Endothelial cell of umbilical vein (primary cell): ENCODE results near the gene BMP8A. TPM values are rescaled to one million over a fixed set of nuclear protein-coding genes. Genes with fewer than 3 reads are reported as not detected.

Experiments used
- BruUV-seq: library from RNA; stranded (reverse); fragments of 400-500 nt; replicated peaks from 2 replicates; lab custom pipeline; 2021; lab: Mats Ljungman, UMichigan
- CTCF ChIA-PET: fragments of 300-600, 350-600 bp; sonication (Branson Sonifier 250); formaldehyde crosslinking; loops from one replicate; lab custom pipeline; 2021; ENCODE audit warnings: antibody characterized with exemption, inconsistent platforms; lab: Charles Lee
- POLR2A ChIA-PET: fragments of 300-600, 350-600 bp; sonication (Branson Sonifier 250); formaldehyde crosslinking; loops from one replicate; lab custom pipeline; 2021; ENCODE audit warnings: antibody characterized with exemption, inconsistent platforms; lab: Charles Lee
- DNase-seq: peaks from one replicate; pipeline ENCODE4 v3.0.0-alpha.2; 2011; ENCODE audit warnings: low read depth, low spot score
- FAIRE-seq: peaks from 2 replicates; lab custom pipeline; 2011; peaks lifted over from hg19 to GRCh38; lab: Jason Lieb, UNC
- H2AFZ ChIP-seq: 2 replicates; pipeline ENCODE4 v1.6.0; 2012; ENCODE audit warnings: low read depth, low read length, control low read depth, inconsistent platforms
- H3K27ac ChIP-seq: 2 replicates; pipeline ENCODE4 v1.5.1; 2011; ENCODE audit warnings: low read depth, mild to moderate bottlenecking, control low read depth, low read length, moderate library complexity; ENCODE audit not compliant: insufficient read depth
- H3K27me3 ChIP-seq, 2 experiments: 2 replicates each; pipeline versions ENCODE4 v1.6.0 to v1.6.1; 2011; ENCODE audit warnings: low read length in 2 of 2, mixed read lengths in 1 of 2; ENCODE audit not compliant: control insufficient read depth in 2 of 2, insufficient read depth in 2 of 2
- H3K36me3 ChIP-seq, 2 experiments: 2 replicates in 1 of 2; 3 replicates in 1 of 2; pipeline ENCODE4 v1.5.1; 2011; ENCODE audit warnings: low read length in 2 of 2, mild to moderate bottlenecking in 1 of 2, moderate library complexity in 1 of 2; ENCODE audit not compliant: control insufficient read depth in 2 of 2, insufficient read depth in 2 of 2; ENCODE audit errors: extremely low read depth in 1 of 2
- H3K4me1 ChIP-seq: 3 replicates; pipeline ENCODE4 v1.5.1; 2011; ENCODE audit warnings: mild to moderate bottlenecking, low read length; ENCODE audit not compliant: control insufficient read depth, insufficient read depth; ENCODE audit errors: extremely low read depth
- H3K4me2 ChIP-seq: 2 replicates; pipeline ENCODE4 v1.6.1; 2011; ENCODE audit warnings: low read length, control low read depth, mixed read lengths; ENCODE audit not compliant: insufficient read depth
- H3K4me3 ChIP-seq, 3 experiments: fragments of 200-600 bp in 1 of 3; sonication (generic), shearing (Covaris generic) in 1 of 3; replicated peaks in 1 of 3; 2 replicates each; pipeline ENCODE4 v1.5.1; 2011 to 2016; ENCODE audit warnings: control low read depth in 3 of 3, low read length in 3 of 3, mild to moderate bottlenecking in 2 of 3, inconsistent platforms in 1 of 3, low read depth in 1 of 3, moderate library complexity in 1 of 3; ENCODE audit not compliant: insufficient read depth in 1 of 3
- H3K79me2 ChIP-seq: 2 replicates; pipeline ENCODE4 v1.6.0; 2012; ENCODE audit warnings: low read length, inconsistent platforms; ENCODE audit not compliant: control insufficient read depth, insufficient read depth
- H3K9ac ChIP-seq: replicated peaks from 2 replicates; pipeline ENCODE3; 2011; ENCODE audit warnings: low read length, control low read depth; ENCODE audit not compliant: insufficient read depth; ENCODE audit errors: extremely low read depth
- H3K9me1 ChIP-seq: replicated peaks from 3 replicates; pipeline ENCODE4 v1.6.0; 2011; ENCODE audit warnings: mild to moderate bottlenecking, low read length; ENCODE audit not compliant: control insufficient read depth, insufficient read depth; ENCODE audit errors: extremely low read depth
- H3K9me3 ChIP-seq: replicated peaks from 2 replicates; pipeline ENCODE4 v1.5.1; 2012; ENCODE audit warnings: low read length, inconsistent platforms; ENCODE audit not compliant: control insufficient read depth, insufficient read depth
- H4K20me1 ChIP-seq: replicated peaks from 2 replicates; pipeline ENCODE3; 2011; ENCODE audit warnings: mild to moderate bottlenecking, low read length; ENCODE audit not compliant: control insufficient read depth, insufficient read depth; ENCODE audit errors: extremely low read depth
- EZH2 ChIP-seq: IDR thresholded peaks from 2 replicates; pipeline ENCODE4 v1.6.1; 2012; ENCODE audit warnings: borderline replicate concordance, low read depth, mild to moderate bottlenecking, moderate library complexity, low read length, inconsistent platforms; ENCODE audit not compliant: severe bottlenecking
- FOS ChIP-seq: IDR thresholded peaks from 2 replicates; pipeline ENCODE4 v1.6.1; 2011; ENCODE audit warnings: mild to moderate bottlenecking, low read length, moderate library complexity, borderline replicate concordance; ENCODE audit not compliant: insufficient read depth
- GATA2 ChIP-seq: IDR thresholded peaks from 2 replicates; pipeline ENCODE4 v1.7.0; 2011; ENCODE audit warnings: low read depth, mild to moderate bottlenecking, moderate library complexity, mixed read lengths, low read length; ENCODE audit not compliant: insufficient read length, insufficient read depth
- JUN ChIP-seq: IDR thresholded peaks from 2 replicates; pipeline ENCODE4 v1.6.1; 2011; ENCODE audit warnings: borderline replicate concordance, low read depth; ENCODE audit not compliant: insufficient read length, insufficient read depth
- MYC ChIP-seq: IDR thresholded peaks from one replicate; pipeline ENCODE4 v1.6.1; 2011; ENCODE audit warnings: mild to moderate bottlenecking, low read depth, low read length
- POLR2A ChIP-seq: IDR thresholded peaks from 2 replicates; pipeline ENCODE4 v1.6.1; 2012; ENCODE audit warnings: low read depth, mild to moderate bottlenecking, control low read depth, low read length
- POLR2AphosphoS5 ChIP-seq: IDR thresholded peaks from 2 replicates; pipeline ENCODE4 v1.6.1; 2012; ENCODE audit warnings: low read depth, mild to moderate bottlenecking, control low read depth, low read length, moderate library complexity; ENCODE audit not compliant: insufficient read depth
- dilution Hi-C: fragments of 300-500 bp; cut with MboI; formaldehyde crosslinking; loops from one replicate; pipeline ENCODE4 v1.15.0; 2019; ENCODE audit warnings: low sequenced_read_pairs; ENCODE audit not compliant: extremely low pct_ligation_motif_present
- intact Hi-C: fragments of 100-400 bp; cut with micrococcal nuclease; formaldehyde crosslinking; loops from one replicate; pipeline ENCODE4 v1.10.0; 2022
- polyA plus RNA-seq, 4 experiments: library from polyadenylated mRNA; depleted of rRNA in 3 of 4; stranded (reverse) in 3 of 4; unstranded in 1 of 4; fragments of >200 nt; gene quantifications; 2 replicates each; pipeline versions ENCODE4 v1.2.1 to v1.2.3, GENCODE V29; 2011 to 2012; ENCODE audit warnings: missing spikeins in 1 of 4
- total RNA-seq: library from RNA; stranded (reverse); gene quantifications from 2 replicates; pipeline ENCODE4 v1.2.3, GENCODE V29; 2021
- TF ChIP-seq, protein P1 (sequence below), 2 donors: IDR thresholded peaks; 1 replicate in 1 of 2; 2 replicates in 1 of 2; pipeline ENCODE4 v1.5.1; 2011; ENCODE audit warnings: low read length in 2 of 2, mild to moderate bottlenecking in 2 of 2, moderate library complexity in 2 of 2, control low read depth in 1 of 2, inconsistent platforms in 1 of 2, low read depth in 1 of 2; ENCODE audit not compliant: insufficient read depth in 1 of 2; ENCODE audit errors: extremely low read depth in 1 of 2
- TF ChIP-seq, protein P2 (sequence below): IDR thresholded peaks from 2 replicates; pipeline ENCODE4 v1.6.1; 2011; ENCODE audit not compliant: insufficient read depth, insufficient read length

BMP8A gene
- total and polyA plus RNA-seq, 2 donors (not counting 3 experiments of a cell fraction or from before 2014, with no cell fraction given): 0.25 to 0.44 TPM

DNA sequence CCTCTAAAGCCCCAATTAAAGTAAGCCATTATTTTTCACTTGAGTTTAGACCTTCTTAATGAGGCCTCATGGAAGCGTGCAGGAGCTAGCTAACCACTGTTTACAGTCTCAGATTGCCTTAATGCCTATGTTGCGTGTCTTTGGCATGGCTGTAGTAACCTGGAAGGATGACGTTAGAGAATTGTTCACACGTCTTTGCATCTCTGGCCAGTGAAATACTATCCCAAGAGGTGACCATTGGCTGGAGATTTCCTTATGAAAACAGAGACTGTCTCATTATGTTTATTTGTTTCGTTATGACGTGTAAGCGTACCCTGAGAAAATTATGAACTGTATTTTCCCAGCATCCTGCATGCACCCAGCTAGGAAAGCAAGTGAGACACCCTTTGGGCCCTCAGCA lies 18.6 kb upstream of the BMP8A start:
- H3K4me1 ChIP-seq: peaks cover 4% of the 10 kb centered on the region
- TF ChIP-seq, protein P1, sequence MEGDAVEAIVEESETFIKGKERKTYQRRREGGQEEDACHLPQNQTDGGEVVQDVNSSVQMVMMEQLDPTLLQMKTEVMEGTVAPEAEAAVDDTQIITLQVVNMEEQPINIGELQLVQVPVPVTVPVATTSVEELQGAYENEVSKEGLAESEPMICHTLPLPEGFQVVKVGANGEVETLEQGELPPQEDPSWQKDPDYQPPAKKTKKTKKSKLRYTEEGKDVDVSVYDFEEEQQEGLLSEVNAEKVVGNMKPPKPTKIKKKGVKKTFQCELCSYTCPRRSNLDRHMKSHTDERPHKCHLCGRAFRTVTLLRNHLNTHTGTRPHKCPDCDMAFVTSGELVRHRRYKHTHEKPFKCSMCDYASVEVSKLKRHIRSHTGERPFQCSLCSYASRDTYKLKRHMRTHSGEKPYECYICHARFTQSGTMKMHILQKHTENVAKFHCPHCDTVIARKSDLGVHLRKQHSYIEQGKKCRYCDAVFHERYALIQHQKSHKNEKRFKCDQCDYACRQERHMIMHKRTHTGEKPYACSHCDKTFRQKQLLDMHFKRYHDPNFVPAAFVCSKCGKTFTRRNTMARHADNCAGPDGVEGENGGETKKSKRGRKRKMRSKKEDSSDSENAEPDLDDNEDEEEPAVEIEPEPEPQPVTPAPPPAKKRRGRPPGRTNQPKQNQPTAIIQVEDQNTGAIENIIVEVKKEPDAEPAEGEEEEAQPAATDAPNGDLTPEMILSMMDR (IDR thresholded peaks at IDR 0.05; ENCODE audit: extremely low read depth in 1 of 2, insufficient read depth in 1 of 2, low read depth in 1 of 2, low read length in 2 of 2): no peak
- TF ChIP-seq JUN (no peak), POLR2AphosphoS5 (no peak), MYC (no peak)
- TF ChIP-seq, protein P2, sequence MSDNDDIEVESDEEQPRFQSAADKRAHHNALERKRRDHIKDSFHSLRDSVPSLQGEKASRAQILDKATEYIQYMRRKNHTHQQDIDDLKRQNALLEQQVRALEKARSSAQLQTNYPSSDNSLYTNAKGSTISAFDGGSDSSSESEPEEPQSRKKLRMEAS: no peak
- no peaks in the 10 kb centered on the region for H3K9me1 ChIP-seq
- DNase-seq (no peak), FAIRE-seq (no peak)
- dilution Hi-C loops (no loop called here), intact Hi-C loops (no loop called here)
- ChIA-PET CTCF (interaction anchor here (2.2 to 2.8 kb wide), 2 partner anchors 9 to 66 kb away, joined by 7 to 11 read pairs; no protein-coding TSS in a partner anchor), POLR2A (no interaction called here)
- no peaks in the 10 kb centered on the region for H4K20me1 ChIP-seq
- no peaks in the 10 kb centered on the region for H3K9me3 ChIP-seq
- H3K27ac ChIP-seq: no peak overlapping the region
- H3K9ac ChIP-seq: no peak overlapping the region
- no peak overlapping the region for H3K4me2 ChIP-seq
- H2AFZ ChIP-seq: no peak overlapping the region
- H3K36me3 ChIP-seq: peaks cover 28 to 33% of the 10 kb centered on the region in 2 experiments
- H3K4me3 ChIP-seq: no peak overlapping the region
- no peaks in the 10 kb centered on the region for H3K27me3 ChIP-seq
- no peaks in the 10 kb centered on the region for H3K79me2 ChIP-seq
- no TSS peak for BruUV-seq

DNA sequence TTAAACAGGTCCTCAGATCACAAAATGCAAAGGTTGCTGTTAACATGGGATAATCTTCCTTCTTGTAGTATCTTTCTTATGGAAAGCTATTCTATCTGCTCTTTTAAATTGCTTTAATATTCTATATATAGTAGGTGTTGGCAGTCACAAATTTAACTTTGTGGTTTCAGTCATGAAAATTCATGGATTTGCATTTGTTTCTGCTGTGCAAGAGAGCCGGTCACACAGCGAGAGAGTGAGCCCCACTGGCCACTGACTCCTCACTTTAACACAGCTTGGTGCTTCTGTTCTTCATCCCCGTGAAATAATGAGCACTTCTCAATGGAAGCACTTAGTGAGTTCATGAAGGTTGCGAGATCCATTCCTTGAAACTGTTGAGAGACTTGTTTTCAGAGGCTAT lies 18.1 kb upstream of the BMP8A start:
- peaks cover 4% of the 10 kb centered on the region for H3K4me1 ChIP-seq
- TF ChIP-seq POLR2A (no peak), EZH2 (no peak), POLR2AphosphoS5 (no peak), JUN (no peak), MYC (no peak), FOS (no peak), GATA2 (no peak)
- TF ChIP-seq, protein P2: no peak
- TF ChIP-seq, protein P1 (IDR thresholded peaks at IDR 0.05; ENCODE audit: extremely low read depth in 1 of 2, insufficient read depth in 1 of 2, low read depth in 1 of 2, low read length in 2 of 2): no peak
- dilution Hi-C loops (no loop called here), intact Hi-C loops (no loop called here)
- no peak overlapping the region for H3K9ac ChIP-seq
- ChIA-PET CTCF (interaction anchor here (2.8 kb wide), 1 partner anchor 66 kb away, joined by 11 read pairs; no protein-coding TSS in a partner anchor), POLR2A (no interaction called here)
- no peaks in the 10 kb centered on the region for H3K79me2 ChIP-seq
- peaks cover 28 to 30% of the 10 kb centered on the region in 2 experiments for H3K36me3 ChIP-seq
- H3K27ac ChIP-seq: no peak overlapping the region
- no peak overlapping the region for H2AFZ ChIP-seq
- no peaks in the 10 kb centered on the region for H3K9me3 ChIP-seq
- no peaks in the 10 kb centered on the region for H3K27me3 ChIP-seq
- BruUV-seq: no TSS peak
- no peak overlapping the region for H3K4me3 ChIP-seq
- no peaks in the 10 kb centered on the region for H3K9me1 ChIP-seq
- no peak overlapping the region for H3K4me2 ChIP-seq
- no peaks in the 10 kb centered on the region for H4K20me1 ChIP-seq
- no peak for DNase-seq
- FAIRE-seq: no peak
